Activated CD8-positive, alpha-beta memory T cell treated with anti-CD3 and anti-CD28 coated beads for 4 hours (primary cell): ENCODE measurements around the gene TRPM2.

Source experiments
- DNase-seq, 2 donors: peaks; one replicate each; pipeline ENCODE4 v3.0.0-alpha.2; 2020; ENCODE audit warnings: low read depth in 2 of 2

TRPM2 gene

GRCh38 chr21:44483288-44484237, 130.1 kb downstream of the TRPM2 start:
- DNase-seq = no peak

- DNase-seq = no peak
Measured at GRCh38 chr21:44484498-44485253, 131.3 kb downstream of the TRPM2 start.

GRCh38 chr21:44485254-44485793, 131.9 kb downstream of the TRPM2 start:
- peak; percentile 14 to 18 for DNase-seq

GRCh38 chr21:44485796-44486195, 132.4 kb downstream of the TRPM2 start:
- no peak for DNase-seq

GRCh38 chr21:44486302-44486701, 132.9 kb downstream of the TRPM2 start:
- no peak for DNase-seq

- DNase-seq = no peak
Measured at GRCh38 chr21:44487831-44488230, 134.4 kb downstream of the TRPM2 start.

- DNase-seq = no peak
Measured at GRCh38 chr21:44489962-44490361, 136.5 kb downstream of the TRPM2 start.

- DNase-seq = no peak
Measured at GRCh38 chr21:44490405-44490804, 137.0 kb downstream of the TRPM2 start.

GRCh38 chr21:44490816-44491215, 137.4 kb downstream of the TRPM2 start:
- DNase-seq = no peak
